HG03457 (cell line): ENCODE results near the gene OR51A7.
"Not testable (repeated sequence)": the region's sequence is repeated elsewhere in the genome, so short reads cannot be mapped to it uniquely, and the experiment has no call there.

ENCODE experiments used
- ATAC-seq: cut with Tn5 transposase; IDR thresholded peaks from one replicate; pipeline ENCODE4 v1.9.1; 2021; ENCODE audit warnings: moderate number of reproducible peaks; ENCODE audit not compliant: unreplicated experiment

The OR51A7 gene, protein sequence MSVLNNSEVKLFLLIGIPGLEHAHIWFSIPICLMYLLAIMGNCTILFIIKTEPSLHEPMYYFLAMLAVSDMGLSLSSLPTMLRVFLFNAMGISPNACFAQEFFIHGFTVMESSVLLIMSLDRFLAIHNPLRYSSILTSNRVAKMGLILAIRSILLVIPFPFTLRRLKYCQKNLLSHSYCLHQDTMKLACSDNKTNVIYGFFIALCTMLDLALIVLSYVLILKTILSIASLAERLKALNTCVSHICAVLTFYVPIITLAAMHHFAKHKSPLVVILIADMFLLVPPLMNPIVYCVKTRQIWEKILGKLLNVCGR

DNA sequence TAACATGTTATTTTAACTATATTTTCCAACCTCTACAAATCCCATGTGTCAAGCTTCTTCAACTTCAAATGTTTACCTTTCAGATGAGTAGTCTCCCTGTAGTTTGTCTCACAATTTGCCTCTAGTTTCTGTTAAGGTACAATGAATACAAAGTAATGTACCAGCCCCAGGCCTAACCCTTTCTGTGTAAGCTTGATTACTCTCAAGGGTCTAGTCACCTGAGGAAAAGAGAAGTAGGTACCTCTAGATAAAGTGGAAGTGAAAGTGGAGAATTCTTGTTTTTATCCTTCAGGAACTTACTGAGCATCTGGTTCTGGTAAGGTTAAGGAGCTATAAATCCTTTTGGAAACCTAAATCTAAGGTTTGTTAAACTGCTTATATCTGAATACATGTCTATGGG, at the start of gene OR51A7:
Gene OR51A7, plus strand, starts transcription at position 300 of the 400 bp plus-strand sequence. CDS start 3,587 bp downstream, outside the sequence.
- ATAC-seq: no peak

DNA sequence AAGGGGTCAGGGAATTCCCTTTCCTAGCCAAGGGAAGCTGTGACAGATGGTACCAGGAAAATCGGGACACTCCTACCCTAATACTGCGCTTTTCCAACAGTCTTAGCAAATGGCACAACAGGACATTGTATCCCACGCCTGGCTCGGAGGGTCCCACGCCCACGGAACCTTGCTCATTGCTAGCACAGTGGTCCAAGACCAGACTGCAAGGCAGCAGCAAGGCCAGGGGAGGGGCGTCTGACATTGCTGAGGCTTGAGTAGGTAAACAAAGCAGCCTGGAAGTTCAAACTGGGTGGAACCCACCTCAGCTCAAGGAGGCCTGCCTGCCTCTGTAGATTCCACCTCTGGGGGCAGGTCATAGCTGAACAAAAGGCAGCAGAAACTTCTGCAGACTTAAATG, 49.3 kb upstream of the OR51A7 start:
- ATAC-seq: not testable (repeated sequence)

DNA sequence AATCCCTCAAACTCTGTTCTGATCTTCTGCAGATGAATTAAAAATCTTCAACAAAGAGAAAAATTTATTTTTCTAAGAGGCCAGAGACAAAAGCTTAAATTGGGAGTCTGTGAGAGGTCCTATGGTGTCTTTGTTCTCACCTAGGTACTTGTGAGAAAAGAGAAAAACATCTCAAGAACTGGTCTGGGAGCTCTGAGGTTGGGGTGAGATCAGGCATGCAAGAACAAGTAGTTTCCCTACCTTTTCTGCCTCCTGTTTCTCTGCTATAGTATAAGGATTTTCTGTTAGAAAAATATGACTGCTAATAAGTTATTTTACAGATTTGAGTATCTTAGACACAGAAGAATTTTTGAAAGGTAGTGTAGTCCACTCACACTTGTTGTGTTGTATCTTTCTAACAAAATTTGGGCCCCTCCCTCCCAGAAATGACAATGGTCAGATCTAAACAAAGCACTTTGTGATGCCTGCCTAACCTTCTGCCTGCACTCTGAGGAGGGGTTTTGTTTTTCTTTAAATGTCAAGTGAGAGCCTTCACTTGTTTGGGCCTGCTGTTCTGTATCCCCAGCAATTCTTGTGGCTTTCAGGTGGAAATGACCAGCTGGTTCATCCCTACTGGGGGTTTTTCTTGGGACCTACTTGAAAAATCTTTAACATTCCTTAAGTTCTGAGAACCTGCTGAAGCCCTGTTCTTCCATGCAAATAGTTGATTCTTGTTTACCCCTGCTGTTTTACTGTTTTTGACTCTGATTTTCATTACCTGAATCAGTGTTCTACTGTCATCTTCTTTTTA, 40.9 kb upstream of the OR51A7 start:
- no peak for ATAC-seq

DNA sequence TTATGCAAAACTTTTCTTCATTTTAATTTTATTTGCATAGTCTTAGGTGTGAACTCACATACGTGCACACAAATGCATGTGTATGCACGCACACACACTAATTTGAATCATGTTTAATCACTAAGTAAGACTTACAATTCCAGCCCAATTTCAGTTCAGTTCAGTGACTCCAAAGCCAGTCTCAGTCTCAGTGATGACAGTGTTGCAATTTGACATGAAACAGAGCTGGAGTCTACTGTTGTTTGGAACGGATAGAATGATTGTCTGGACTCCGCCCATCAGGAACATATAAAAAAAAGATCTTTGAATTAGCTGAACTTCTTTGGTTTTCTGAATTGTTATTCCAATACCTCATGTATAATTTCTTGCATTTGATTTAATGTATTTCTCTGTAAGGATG, 39.7 kb upstream of the OR51A7 start:
- ATAC-seq: no peak

DNA sequence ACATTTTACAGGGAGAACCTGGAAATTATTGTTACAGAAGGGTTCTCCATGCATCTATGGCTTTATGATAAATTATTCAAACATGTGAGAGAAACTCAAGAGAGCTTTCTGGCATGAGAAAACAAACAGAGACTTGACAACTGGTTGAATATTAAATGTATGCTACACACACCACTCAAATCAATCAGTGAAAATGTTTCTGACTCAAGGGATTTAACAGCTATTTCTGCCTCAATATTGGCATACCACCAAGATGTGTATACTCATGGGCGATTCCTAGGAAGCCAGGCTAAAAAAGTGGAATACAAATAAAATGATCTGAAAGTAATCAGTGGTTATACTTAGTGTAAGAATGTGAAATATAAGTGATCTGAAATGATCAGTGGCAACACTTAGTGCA, 37.7 kb upstream of the OR51A7 start:
- ATAC-seq: no peak

DNA sequence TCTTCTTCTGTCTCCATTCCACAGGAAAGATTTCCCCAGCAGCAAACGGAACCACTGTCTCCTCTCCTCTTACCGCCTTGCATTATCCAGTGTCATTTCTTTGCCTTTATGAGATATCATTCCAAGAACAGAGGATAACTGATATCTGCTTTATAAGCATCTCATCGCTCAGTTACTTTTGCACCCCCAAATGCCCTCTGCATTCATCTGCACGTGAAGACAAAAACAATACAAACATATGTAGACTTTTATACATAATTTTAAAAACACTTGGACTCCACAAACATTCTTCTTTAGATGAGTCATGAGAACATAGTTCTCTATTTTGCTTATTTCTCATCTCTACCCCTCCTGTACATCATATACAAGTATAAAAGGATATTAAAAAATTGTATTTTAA, 22.4 kb upstream of the OR51A7 start:
- no peak for ATAC-seq

DNA sequence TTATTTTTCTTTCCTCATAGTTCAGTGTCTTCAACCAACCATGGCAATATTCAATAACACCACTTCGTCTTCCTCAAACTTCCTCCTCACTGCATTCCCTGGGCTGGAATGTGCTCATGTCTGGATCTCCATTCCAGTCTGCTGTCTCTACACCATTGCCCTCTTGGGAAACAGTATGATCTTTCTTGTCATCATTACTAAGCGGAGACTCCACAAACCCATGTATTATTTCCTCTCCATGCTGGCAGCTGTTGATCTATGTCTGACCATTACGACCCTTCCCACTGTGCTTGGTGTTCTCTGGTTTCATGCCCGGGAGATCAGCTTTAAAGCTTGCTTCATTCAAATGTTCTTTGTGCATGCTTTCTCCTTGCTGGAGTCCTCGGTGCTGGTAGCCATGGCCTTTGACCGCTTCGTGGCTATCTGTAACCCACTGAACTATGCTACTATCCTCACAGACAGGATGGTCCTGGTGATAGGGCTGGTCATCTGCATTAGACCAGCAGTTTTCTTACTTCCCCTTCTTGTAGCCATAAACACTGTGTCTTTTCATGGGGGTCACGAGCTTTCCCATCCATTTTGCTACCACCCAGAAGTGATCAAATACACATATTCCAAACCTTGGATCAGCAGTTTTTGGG, 21.6 kb upstream of the OR51A7 start, which contains the start of gene OR51T1:
Gene OR51T1, plus strand, starts transcription at position 41 of the 641 bp plus-strand sequence. Its CDS starts 0 bp downstream, at position 41.
- ATAC-seq: no peak

DNA sequence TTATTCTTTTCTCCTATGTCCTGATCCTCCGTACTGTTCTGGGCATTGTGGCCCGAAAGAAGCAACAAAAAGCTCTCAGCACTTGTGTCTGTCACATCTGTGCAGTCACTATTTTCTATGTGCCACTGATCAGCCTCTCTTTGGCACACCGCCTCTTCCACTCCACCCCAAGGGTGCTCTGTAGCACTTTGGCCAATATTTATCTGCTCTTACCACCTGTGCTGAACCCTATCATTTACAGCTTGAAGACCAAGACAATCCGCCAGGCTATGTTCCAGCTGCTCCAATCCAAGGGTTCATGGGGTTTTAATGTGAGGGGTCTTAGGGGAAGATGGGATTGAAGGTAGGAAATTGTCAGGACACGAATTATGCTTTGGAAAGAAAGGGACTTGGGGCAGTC, 21.0 kb upstream of the OR51A7 start:
- ATAC-seq: no peak

DNA sequence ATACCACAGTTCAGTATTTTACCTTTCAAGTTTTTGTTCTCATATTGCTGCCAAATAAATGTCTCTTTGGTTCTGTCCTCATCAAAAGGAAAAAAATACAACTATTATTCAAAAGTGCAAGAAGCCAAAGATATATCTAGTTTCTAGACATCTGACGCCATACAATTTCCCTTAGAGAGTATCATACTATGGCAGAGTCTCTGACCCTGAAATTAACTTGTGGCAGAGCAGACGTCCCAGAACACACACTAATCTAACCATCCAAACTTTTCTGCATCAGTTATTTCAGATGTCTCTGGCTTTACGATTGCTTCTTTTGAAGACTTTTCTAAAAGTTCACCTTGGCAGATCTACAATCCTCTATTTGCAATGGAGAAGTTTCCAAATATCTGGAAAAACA, 19.2 kb upstream of the OR51A7 start:
- ATAC-seq: no peak

DNA sequence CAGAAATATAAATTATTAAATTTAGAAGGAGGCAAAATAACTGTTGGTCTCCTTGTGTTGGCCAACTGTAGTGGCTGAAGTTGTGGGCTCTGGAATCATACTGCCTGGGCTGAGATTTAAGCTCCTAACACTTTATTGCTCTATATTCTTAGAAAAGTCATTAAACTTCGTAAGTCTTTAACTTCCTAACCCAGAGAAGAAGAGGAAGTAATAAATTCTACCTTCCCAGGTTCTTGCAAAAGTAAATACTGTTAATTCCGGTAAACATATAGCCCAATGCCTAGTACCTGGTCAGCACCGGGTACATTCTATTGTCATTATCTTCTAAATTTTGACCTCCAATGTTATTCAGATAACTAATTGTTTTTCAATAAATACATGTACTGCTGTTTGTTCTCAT, 17.4 kb upstream of the OR51A7 start:
- ATAC-seq: no peak

DNA sequence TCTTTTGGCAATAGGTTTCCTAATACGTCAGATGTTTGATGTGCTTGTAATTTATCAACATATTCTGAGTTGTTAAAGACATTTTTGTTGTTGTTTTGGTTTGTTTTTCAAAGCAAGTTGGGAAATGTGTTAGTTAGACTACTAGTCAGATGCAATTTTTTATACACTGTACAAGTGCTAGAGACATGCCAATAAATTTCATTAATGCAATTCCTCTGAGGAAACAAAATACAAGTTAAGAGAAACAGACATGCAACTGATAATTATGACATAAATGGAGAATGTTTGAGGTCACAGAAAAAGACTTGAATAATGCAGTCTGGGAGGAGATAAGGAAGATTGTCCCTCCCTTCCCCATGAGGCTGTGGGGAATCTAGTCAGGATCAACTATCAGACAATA, 16.0 kb upstream of the OR51A7 start:
- no peak for ATAC-seq

DNA sequence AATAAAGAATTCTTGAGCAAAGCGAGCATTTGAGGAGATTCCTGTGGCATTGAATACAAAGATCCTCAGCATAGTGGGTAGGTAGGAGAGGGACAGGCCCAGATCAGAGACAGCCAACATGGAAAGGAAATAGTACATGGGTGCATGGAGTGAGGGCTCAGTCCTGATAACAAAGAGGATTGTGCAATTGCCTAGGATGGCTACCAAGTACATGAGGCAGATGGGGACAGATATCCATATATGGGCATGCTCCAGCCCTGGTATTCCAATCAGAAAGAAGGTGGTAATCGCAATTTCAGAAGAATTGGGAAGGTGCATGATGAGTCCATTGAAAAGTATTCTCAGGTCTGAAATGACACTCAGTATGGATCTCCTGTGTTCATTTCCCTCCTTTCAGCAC, 13.3 kb upstream of the OR51A7 start:
- no peak for ATAC-seq

DNA sequence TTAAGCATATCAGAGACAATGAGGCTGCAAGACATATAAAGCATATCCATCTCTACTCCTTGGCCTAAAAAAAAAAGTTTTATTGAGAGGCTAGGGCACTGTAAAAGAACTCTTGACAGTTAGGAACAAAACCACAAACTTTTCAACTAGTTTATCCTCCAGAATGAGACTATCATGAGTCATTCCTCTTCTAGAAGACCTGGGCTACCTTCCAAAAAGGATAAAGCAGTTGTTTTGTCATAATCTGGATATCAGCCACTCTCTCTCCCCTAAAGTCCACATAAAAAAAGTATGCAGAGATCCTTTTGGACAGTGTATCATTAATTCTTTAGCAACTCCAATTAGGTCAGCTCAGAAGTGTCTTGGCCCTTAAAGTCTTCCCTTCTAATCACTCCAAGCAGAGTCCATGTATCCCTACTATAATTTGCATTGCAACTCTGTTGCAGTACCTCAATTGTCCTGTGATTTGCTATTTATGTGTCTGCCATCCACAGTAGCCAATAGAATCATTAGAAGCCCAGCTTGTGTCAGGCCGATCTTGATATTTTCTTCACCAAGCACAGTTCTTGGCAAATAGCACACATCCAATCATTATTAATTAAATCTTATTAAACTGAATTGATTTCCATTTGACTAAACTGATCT, 11.5 kb upstream of the OR51A7 start:
- no peak for ATAC-seq

DNA sequence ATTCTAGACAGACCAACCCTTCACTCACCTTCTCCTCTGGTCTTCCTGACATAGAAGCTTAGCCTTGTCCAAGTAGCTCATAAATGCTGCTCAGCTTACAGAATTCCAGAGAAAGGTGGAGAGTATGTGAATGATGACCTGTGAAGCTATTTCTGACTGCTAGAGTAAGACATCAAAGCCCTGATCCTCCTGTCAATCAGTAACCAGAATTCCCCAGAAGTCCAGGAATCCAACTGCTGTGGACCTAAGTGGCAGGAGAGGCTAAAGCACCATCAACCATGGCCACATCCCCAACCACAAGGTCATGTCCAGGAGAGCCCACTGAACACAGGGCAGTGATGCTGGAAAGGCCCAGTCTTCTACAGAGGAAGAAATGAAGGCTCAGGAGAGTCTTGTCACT, 13.0 kb downstream of the OR51A7 start:
- ATAC-seq: no peak

DNA sequence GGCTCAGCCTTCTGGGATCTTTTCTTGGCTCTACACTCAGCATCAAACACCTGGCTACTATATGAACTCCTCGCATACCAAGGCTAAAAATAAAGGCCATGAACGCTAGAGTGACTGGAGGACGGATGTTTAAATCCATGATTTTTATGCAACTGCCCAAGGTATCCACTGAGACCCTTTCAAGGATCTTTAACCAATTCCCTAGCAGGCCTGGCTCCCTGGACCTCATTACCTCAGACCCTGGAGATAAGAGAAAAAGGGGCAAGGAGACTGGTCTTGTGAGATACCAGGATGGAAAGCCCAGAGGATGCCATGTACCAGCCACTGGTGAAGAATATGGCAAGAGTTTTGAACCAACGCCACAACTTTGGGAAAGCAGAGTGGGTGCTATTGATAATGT, 15.7 kb downstream of the OR51A7 start, which contains the start of gene OR51G2:
Gene OR51G2, minus strand, starts transcription at position 101 of the 400 bp plus-strand sequence. CDS start 3,687 bp downstream, outside the sequence.
- ATAC-seq: no peak

DNA sequence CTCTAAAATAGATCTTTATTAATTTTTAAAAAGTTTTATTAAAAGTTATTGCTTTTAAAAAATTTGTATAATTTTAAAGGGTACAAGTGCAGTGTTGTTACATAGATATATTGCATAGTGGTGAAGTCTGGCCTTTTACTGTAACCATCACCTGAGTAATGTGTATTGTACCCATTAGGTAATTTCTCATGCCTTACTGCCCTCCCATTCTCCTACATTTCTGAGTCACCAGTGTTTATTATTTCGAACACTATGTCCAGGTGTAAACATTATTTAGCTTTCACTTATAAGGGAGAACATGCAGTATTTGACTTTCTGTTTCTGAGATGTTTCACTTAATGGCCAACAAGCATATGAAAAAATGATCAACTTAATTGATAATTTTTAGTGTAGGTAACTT, 18.2 kb downstream of the OR51A7 start:
- no peak for ATAC-seq

DNA sequence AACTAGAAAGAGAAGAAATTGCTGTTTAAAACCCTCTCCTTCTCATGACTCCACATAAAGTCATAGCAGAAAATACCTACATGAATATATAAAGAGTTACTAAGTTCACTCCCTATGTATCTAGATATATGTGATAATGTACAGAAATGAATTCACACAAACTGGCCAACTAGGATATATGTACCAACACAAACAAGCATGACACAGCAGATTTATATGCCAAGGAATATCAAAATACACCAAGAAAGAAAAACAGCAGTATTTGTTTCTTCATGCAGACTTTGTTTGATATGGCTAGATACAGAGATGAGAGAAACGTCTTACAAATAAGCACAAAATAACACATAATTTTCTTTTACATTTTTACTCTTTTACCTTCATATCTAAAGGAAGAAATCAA, 18.7 kb downstream of the OR51A7 start:
- no peak for ATAC-seq

DNA sequence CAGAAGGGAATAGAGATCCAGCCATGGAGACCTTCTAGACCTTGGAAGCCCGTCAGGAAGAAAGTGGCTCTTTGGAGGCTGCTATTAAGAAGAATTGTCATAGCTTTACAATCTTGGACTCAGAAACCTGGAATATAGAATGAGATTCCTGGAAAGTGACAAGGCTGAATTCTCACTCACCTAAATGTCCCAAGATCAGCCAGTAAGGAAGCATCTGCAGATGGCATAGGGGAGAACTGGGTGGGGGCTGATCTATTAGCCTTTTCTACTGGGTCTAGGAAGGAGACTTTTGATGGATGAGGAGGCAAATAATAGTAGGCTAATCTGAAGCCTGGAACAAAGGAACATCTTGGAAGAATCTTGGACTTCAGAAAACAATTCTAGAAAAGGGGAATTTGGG, 20.7 kb downstream of the OR51A7 start, which contains the start of gene OR51G1:
Gene OR51G1, minus strand, starts transcription at position 101 of the 400 bp plus-strand sequence. Its CDS starts 0 bp downstream, at position 101.
- no peak for ATAC-seq

DNA sequence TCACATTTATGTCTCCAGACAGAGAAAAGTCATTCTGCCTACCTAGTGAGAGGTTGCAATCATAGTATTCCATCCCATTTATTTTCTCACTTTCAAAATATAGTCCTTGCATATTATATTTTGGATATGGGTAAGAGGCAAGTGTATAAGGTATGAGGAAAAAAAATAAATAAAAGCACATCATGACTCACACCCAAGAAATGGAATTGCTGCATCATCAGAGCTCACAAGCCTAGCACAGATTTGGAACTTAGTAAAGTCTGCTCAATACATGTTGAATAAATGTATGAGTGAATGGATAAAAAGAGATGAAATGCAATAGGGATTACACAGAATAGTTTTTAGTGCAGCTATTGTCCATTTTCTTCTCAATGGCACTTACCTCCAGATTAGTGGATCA, 23.0 kb downstream of the OR51A7 start:
- ATAC-seq: no peak

DNA sequence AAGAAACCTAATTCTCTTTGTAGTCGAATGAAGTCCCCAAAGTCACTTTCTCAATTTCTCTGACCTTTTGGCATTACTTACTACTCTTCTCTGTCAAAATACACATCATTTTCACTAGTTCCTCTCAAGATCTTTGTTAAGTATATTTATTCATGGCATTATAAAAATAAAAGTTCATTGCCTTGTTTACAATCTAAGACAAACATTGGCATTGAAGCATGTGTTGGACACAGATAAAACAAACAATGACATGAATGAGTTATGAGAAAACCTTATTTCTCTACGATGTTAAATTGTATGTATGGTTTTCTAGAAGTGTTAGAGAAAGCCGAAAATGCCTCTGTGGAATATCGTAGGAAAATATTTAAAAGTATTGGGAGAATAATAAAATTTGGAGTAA, 29.2 kb downstream of the OR51A7 start:
- no peak for ATAC-seq

DNA sequence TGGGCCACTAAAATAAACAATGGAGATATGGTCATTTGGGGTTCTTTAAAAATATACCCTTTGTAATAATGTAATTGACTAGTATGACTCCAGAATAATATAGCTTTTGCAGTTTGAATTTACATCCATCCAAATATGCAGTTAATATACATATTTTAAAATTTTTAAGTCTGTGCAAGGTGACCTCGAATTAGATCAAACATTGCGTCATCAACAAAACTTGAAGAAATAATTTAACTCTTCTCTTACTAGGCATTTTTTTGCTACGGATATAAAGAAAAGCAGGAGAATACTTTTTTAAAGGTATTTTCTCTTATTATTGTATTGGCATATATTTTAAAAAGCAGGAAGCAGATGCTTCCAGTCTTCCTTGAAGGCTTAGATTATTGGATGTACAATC, 33.2 kb downstream of the OR51A7 start:
- no peak for ATAC-seq
